GM18526 (cell line): Measurements from ENCODE around the gene EMP3.

Experiments
- POLR2A ChIP-seq: IDR thresholded peaks from 3 replicates; pipeline ENCODE4 v1.6.1; 2011; ENCODE audit not compliant: insufficient read length; ENCODE audit errors: extremely low read depth

Gene EMP3

DNA sequence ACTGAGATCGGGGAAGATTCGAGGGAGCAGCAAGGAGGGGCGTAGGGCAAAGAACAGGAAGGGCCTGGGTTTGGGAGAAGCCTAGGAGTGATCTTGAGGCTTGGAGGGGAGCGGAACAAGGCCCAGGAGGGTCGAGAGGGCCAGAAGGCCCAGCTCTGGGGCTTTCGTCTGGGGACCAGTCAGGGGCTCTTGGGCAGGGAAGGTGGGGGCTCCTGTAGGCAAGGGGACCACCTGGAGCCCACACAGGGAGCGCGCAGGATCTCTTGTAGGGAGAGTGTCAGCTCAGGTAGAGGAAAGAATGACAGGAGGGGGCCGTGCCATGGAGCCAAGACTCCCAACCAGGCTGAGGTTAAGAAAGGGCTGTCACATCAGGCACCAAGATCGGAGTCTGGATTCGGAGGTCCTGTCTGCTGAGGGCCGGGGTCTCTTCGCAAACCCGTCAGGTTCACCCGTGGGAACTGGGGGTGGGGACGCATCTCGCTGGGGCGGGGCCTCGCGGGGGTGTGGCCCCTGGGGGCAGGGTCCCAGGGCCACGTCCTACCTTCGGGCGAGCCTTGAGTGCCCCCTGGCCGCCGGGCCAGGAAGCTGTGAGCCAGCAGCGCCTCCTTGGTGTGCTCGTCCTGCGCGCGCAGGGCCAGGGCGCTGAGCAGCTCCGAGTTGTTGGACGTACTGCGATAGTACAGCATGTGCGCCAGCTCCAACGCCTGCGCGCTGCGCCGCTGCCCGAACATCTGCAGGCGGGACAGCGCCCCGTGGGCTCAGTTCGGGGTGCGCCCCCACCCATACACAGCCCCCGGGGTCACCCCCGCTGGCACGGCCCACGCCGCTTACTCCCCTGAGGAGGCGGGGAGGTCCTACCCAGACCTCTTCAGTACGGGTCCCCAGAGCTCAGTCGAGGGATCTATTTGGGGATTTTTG is 8.4 kb downstream of the EMP3 start:
- peak; percentile 47 for TF ChIP-seq POLR2A

DNA sequence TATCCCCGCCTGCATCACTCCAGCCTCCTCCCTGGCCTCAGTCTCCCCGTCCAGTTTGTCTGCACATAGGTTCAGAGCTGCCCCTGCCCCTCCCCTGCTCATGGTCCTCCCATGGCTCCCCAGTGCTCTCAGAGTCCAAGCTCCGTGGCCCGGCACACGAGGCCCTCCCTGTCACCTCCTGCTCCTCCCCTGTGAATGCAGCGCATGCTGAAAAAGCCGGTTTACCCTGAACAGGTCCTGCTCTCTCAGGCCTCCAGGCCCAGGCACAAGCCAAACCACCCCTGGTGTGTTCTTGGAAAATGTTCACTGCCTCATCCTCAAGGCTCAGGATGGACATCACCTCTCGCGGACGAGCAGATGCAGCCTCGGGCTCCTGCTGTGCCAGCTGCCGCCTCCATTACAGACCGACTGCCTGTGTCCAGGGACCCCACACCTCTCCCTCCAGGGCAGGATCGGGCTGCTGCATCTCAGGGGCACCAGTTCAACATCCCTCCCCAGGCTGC is 13.0 kb downstream of the EMP3 start:
- TF ChIP-seq POLR2A = no peak

DNA sequence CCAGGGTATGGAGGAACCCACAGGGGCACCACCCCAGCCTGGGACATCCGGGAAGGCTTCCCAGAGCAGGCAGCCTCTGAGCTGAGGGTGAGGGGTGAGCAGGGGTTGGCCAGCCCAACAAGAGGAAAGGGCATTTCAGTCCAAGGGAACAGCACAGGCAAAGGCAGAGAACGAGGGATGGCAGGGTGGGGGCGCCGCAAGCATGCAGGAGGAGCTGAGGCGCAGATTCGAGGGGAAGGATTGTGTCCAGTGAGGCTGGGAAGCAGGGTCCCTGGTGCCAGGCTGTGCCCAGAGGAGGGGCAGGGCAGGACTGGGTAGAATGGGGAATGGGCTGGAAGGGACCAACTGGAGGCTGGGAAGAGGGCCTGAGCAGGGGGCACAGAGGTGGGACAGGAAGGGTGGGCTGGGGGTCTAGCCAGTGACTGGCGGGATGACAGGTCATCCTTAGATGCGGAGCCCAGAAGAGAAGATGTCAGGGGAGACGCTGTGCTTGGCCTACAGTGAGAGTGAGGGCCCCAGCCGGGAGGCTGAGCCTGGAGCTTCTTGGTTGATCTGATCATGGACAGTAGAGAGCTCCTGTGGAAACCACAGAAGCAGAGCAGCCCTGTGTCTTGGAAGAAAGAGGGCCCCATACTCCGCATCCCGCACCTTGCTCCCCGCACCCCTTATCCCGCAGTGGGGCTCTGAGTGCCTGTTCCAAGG is 13.6 kb downstream of the EMP3 start:
- TF ChIP-seq POLR2A = no peak

DNA sequence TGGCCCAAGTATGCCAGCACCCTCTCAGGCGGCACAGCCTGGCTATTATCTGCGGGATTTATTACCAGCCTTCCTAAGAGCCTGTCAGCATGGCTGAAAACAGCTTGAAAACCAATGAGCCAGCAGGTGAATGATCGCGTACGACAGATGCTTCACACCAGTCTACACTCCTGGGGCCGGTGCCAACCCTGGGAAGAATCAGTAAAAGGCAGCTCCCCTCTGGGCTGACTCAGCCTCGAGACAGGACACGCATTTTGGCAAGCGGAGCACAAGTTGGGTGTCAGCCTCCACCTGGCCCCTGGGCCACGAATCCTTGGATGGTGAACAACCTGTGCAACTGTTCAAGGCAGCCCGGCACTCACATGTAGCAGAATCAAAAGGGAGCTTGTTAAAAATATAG is 15.6 kb downstream of the EMP3 start:
- TF ChIP-seq POLR2A = no peak

DNA sequence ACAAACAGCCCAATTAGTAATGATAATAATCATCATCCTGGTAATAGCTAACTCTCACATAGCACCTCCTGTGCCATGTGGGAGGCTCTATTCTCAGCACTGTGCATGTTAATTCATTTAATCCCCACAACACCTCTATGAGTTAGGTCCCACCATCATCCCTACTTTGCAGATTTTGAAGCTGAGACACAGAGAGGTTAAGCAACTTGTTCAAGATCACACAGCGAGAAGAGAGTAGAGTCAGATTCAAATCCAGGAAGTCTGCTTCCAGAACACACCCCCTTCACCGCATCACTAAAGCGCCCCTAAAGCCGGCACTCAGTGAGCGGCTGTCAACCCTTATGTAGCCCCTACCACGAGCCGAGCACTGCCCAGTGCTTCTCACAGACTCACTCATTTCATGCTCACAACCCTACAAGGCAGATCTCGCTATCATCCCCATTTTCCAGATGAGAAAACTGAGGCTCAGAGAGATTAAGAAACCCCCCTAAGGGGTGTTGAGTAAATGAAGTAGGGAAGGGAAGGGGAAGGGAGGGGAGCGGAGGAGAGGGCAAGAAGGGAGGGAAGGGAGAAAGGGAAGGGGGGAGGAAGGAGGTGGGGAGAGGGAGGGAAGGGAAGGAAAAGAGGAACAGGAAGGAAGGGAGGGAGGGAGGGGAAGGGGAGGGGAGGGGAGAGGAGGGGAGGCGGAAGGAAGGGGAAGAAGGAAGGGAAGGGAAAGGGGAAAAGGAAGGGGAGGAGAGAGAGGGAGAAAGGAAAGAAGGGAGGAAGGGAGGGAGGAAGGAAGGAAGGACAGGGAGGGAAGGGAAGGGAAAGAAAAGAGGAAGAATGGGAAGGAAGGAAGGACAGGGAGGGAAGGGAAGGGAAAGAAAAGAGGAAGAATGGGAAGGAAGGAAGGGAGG is 16.4 kb downstream of the EMP3 start:
- no peak for TF ChIP-seq POLR2A

DNA sequence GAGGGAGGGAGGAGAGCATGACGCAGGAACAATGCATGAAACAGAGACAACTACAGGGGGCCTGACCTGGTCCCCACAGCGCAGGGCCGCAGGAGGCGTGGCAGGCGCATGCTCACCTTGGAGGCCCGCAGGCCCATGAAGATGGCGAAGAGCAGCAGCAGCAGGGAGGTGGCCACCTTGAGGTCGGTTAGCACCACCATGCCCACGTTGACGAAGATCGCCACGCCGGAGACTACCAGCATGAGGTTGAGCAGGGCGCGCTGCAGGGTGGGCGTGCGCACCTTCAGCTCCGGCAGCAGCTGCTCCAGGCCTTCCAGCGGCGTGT is 17.0 kb downstream of the EMP3 start:
- no peak for TF ChIP-seq POLR2A

DNA sequence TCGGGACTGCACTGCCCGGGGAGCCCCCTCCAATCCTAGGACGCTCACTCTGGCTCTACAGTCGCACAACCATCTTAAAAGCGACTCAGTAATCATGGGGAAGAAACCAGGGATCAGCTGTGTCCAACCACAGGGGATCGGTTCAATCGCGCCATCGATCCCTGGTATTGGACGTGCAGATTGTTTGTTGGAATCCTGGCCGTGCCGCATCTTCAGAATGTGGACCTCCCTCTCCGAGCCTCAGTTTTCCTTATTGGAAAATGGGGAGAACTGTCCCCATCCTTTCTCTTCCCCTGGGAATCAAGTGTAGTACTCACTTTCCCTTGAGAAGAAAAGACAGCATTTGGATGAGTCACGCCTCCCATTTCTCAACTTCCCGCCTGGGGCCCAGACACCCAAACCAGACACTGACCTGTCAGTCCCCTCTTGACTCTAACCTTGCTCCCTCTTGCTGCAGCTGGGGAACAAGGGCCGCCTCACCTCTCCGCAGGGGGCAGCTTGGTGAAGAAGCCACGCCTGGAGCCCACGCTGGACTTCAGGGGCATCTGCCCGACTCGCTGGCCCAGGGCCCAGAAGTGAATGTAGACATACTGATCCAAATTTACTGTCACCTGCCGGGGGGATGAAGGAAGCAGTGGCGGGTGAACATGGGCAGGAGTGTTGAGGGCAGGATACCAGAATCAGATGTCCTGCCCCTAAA is 17.6 kb downstream of the EMP3 start:
- TF ChIP-seq POLR2A = no peak

DNA sequence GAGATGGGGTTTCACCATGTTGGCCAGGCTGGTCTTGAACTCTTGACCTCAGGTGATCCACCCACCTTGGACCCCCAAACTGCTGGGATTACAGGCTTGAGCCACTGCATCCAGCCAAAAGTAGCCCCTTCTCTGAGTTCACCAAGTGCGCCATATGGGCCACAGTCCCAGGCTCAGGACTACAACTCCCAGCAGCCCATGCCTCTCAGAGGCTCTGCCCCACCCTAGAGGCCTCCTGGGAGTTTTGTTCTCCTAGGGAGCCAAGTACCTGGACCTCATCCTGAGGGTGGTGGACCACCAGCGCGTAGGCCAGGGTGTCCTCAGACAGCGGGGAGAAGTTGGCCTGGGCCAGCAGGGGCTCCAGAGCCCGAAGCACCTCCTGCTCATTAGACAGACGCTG is 19.5 kb downstream of the EMP3 start:
- no peak for TF ChIP-seq POLR2A

DNA sequence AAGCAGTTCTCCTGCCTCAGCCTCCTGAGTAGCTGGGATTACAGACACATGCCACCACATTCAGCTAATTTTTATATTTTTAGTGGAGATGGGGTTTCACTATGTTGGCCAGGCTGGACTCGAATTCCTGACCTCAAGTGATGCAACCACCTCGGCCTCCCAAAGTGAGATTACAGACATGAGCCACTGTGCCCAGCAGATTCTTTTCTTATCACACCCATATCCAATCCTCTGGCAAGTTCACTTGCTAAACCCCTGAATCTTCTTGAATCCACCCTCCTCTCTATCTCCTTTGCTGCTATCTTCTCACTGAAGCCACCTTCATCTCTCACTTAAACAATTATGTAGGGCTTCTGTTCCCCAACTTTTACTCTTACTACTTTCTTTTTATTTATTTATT is 20.8 kb downstream of the EMP3 start:
- TF ChIP-seq POLR2A = no peak

DNA sequence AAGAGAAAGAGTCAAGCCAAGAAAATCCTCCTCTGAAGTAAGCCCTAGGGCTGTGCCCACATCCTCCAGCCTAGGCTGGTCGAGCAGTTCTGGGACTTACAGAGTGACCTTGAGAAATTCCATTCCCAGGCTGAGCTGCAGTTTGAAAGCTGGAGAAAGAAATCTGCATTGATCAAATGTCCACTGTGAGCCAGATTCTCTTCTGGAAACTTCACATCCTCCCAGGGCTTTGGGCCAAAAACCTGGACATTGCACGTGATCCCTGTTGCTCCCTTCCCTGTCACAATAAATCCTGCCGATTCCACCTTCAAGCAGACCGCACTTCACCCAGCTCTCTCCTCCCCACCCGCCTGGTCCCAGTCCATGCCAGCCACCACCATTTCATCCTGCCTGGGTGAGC is 22.7 kb downstream of the EMP3 start:
- no peak for TF ChIP-seq POLR2A

DNA sequence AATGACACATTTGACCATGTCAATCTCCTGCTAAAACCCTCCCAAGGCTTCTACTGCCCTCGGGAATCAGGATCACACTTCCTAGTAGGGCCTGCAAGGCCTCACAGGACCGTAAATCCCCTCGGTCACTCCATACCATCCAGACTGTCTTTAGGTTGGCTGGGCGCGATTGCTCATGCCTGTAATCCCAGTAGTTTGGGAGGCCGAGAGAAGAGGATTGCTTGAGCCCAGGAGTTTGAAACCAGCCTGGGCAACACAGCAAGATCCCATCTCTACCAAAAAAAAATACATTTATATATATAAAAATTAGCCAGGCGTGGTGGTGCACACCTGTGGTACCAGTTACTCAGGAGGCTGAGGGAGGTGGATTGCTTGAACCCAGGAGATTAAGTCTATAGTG is 23.4 kb downstream of the EMP3 start:
- no peak for TF ChIP-seq POLR2A

DNA sequence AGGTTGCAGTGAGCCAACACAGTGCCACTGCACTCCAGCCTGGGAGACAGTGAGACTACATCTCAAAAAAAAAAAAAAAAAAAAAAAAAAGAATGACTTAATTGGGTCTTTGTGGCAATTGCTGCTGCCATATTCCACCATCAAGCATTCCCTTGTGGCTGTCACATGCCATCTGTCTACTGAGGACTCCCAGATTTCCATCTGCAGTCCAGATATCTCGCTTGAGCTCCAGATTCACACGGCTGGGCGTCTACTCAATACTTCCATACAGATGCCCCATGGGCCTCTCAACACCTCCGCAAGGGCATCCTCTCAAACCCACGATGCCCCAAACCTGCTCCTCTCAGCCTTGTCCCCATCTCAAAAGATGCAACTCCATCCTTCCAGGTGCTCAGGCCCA is 25.5 kb downstream of the EMP3 start:
- TF ChIP-seq POLR2A = no peak

DNA sequence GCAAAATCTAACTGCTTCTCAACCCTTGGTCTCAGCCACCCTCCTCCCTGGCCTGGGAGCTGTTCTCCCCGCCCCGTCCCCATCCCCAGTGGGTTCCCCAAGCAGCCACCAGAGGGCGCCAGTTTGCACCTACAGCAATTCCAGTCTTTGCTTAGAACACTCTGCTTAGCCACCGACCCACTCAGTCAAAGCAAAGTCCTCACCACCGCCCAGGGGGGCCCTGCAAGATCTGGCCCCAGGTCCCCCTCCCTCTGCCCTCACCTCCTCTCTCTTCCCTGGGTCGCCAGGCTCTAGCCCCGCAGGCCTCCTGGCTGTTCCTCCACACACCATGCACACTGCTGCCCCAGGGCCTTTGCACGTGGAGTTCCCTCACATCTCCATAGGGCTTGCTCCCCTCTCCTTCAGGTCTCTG is 26.0 kb downstream of the EMP3 start:
- no peak for TF ChIP-seq POLR2A

DNA sequence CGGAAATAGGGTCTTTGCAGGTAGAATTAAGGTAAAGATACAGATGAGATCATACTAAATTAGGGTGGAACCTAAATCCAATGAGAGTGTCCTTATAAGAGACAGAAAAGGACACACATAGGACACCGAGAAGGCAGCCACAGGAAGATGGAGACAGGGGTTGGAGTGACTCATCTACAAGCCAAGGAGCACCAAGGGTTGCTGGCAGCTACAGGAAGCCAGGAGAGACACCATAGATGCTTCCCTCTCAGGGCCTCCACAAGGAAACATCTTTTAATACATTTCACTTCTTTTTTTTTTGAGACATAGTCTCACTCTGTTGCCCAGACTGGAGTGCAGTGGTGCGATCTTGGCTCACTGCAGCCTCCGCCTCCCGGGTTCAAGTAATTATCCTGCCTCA is 28.3 kb downstream of the EMP3 start:
- TF ChIP-seq POLR2A = no peak

DNA sequence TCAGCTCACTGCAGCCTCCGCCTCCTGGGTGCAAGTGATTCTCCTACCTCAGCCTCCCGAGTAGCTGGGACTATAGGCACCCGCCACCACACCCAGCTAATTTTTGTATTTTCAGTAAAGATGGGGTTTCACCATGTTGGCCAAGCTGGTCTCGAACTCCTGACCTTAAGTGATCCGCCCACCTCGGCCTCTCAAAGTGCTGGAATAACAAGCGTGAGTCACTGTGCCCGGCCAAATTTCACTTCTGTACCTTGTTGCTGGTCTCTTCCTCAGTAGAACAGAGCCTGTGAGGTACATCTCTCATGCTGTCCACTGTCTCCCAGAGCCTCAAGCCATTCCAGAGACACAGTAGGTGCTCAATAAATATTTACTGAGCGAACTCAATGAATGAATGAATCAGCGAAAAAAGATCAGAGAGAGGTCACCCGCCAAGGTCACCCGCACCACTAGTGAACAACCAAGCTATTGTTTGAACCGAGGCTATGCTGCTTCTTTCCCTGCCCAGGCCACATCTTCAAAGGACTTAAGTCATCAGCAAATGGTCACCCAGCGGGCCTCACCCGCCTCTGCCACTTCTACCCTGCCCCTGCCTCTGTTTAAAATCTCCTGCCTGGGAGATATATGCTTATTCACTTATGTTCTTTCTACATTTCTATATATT is 29.1 kb downstream of the EMP3 start:
- TF ChIP-seq POLR2A = no peak
